Subcutaneous adipose tissue (tissue), 4 donors: ENCODE results near the gene OR6K3. TPM values are rescaled to one million over a fixed set of nuclear protein-coding genes. Genes with fewer than 3 reads are reported as not detected.

ENCODE experiments used
- total RNA-seq, 4 donors: library from RNA; depleted of rRNA; stranded (reverse); fragments of >200 nt; gene quantifications; one replicate each; pipeline ENCODE4 v1.1.0, GENCODE V29; 2016

OR6K3 gene
- total RNA-seq, 4 donors from 2014 or later = not detected

Other genes starting within 250 kb of the OR6K3 start
- gene OR10R2, start 248.5 kb downstream of the OR6K3 start, total RNA-seq = not detected
- gene OR6Y1, start 166.3 kb downstream of the OR6K3 start, total RNA-seq = not detected
- gene OR6P1, start 150.1 kb downstream of the OR6K3 start, total RNA-seq = not detected
- not detected for gene OR10X1, start 140.8 kb downstream of the OR6K3 start, total RNA-seq
- not detected for gene OR10Z1, start 115.5 kb downstream of the OR6K3 start, total RNA-seq
- under 1 TPM in 3 of 4 donors, not detected in 1; 0.38 to 0.88 (median 0.68) TPM for gene SPTA1, start 34.0 kb downstream of the OR6K3 start, total RNA-seq
- not detected for gene OR6K2, start 20.1 kb downstream of the OR6K3 start, total RNA-seq
- not detected for gene OR6K6, start 34.0 kb upstream of the OR6K3 start, total RNA-seq
- not detected for gene OR6N1, start 51.5 kb upstream of the OR6K3 start, total RNA-seq
- gene OR6N2, start 60.5 kb upstream of the OR6K3 start, total RNA-seq = not detected
- gene MNDA, start 110.6 kb upstream of the OR6K3 start, total RNA-seq = 10 to 100 TPM in 3 of 4 donors, 1 to 10 TPM in 1; 5.8 to 54.6 (median 12.9) TPM
- gene PYHIN1, start 210.8 kb upstream of the OR6K3 start, total RNA-seq = 1 to 10 TPM; 2.9 to 9.3 (median 5.8) TPM